SK-N-SH treated with all-trans-retinoic acid at 6 μM for 48 hours (cell line): ENCODE data around the gene DUOX2.
"Not testable (repeated sequence)": the region's sequence is repeated elsewhere in the genome, so short reads cannot be mapped to it uniquely, and the experiment has no call there.

Experiments
- ATAC-seq: fragments of 200-7000 bp; cut with Tn5 transposase; 3 replicates; pipeline ENCODE4 v1.9.1; 2020; ENCODE audit warnings: mild to moderate bottlenecking, moderate library complexity
- BACH2 ChIP-seq: fragments of 250-450 bp; sonication (Bioruptor Pico); IDR thresholded peaks from 2 replicates; pipeline ENCODE4 v1.9.0; 2021; ENCODE audit warnings: mild to moderate bottlenecking, borderline replicate concordance
- CREB5 ChIP-seq: fragments of 250-450 bp; sonication (Bioruptor Pico); IDR thresholded peaks from 2 replicates; pipeline ENCODE4 v1.5.1; 2020; ENCODE audit warnings: low read depth, mild to moderate bottlenecking, moderate library complexity
- CSDC2 ChIP-seq: fragments of 250-450 bp; sonication (Bioruptor Pico); IDR thresholded peaks from 2 replicates; pipeline ENCODE4 v1.5.0; 2020; ENCODE audit warnings: mild to moderate bottlenecking, moderate library complexity
- CSRNP3 ChIP-seq: fragments of 250-450 bp; sonication (Bioruptor Pico); IDR thresholded peaks from 2 replicates; pipeline ENCODE4 v1.5.1; 2021; ENCODE audit warnings: mild to moderate bottlenecking, moderate library complexity
- ESRRG ChIP-seq: fragments of 250-450 bp; sonication (Bioruptor Pico); IDR thresholded peaks from 2 replicates; pipeline ENCODE4 v1.6.1; 2021; ENCODE audit warnings: mild to moderate bottlenecking
- GLIS3 ChIP-seq: fragments of 250-450 bp; sonication (Bioruptor Pico); IDR thresholded peaks from 2 replicates; pipeline ENCODE4 v1.5.0; 2020; ENCODE audit warnings: mild to moderate bottlenecking, moderate library complexity
- ISL1 ChIP-seq: fragments of 250-450 bp; sonication (Bioruptor Pico); IDR thresholded peaks from 2 replicates; pipeline ENCODE4 v2.1.2; 2022; ENCODE audit warnings: mild to moderate bottlenecking, moderate library complexity
- OSR1 ChIP-seq: fragments of 250-450 bp; sonication (Bioruptor Pico); IDR thresholded peaks from 2 replicates; pipeline ENCODE4 v1.8.0; 2022; ENCODE audit warnings: moderate library complexity, mild to moderate bottlenecking, inconsistent platforms
- PATZ1 ChIP-seq: fragments of 250-450 bp; sonication (Bioruptor Pico); IDR thresholded peaks from 2 replicates; pipeline ENCODE4 v1.8.0; 2020; ENCODE audit warnings: mild to moderate bottlenecking, moderate library complexity, borderline replicate concordance
- POU6F1 ChIP-seq: fragments of 250-450 bp; sonication (Bioruptor Pico); IDR thresholded peaks from 2 replicates; pipeline ENCODE4 v1.8.0; 2021; ENCODE audit warnings: low read depth, mild to moderate bottlenecking, moderate library complexity, borderline replicate concordance
- PPARA ChIP-seq: fragments of 250-450 bp; sonication (Bioruptor Pico); IDR thresholded peaks from 2 replicates; pipeline ENCODE4 v1.5.0; 2020; ENCODE audit warnings: mild to moderate bottlenecking, borderline replicate concordance
- RARB ChIP-seq: fragments of 250-450 bp; sonication (Bioruptor Pico); IDR thresholded peaks from 2 replicates; pipeline ENCODE4 v1.8.0; 2021; ENCODE audit warnings: mild to moderate bottlenecking, moderate library complexity
- SNAI2 ChIP-seq: fragments of 250-450 bp; sonication (Bioruptor Pico); IDR thresholded peaks from 2 replicates; pipeline ENCODE4 v1.5.0; 2020; ENCODE audit warnings: mild to moderate bottlenecking, moderate library complexity
- TCF4 ChIP-seq: fragments of 250-450 bp; sonication (Bioruptor Pico); IDR thresholded peaks from 2 replicates; pipeline ENCODE4 v1.8.0; 2021; ENCODE audit warnings: mild to moderate bottlenecking, moderate library complexity, borderline replicate concordance
- TSHZ2 ChIP-seq: fragments of 250-450 bp; sonication (Bioruptor Pico); IDR thresholded peaks from 2 replicates; pipeline ENCODE4 v1.5.0; 2020; ENCODE audit warnings: mild to moderate bottlenecking, moderate library complexity
- ZC3H10 ChIP-seq: fragments of 250-450 bp; sonication (Bioruptor Pico); IDR thresholded peaks from 2 replicates; pipeline ENCODE4 v1.5.1; 2021; ENCODE audit warnings: mild to moderate bottlenecking, moderate library complexity
- ZFP30 ChIP-seq: fragments of 450-650 bp; formaldehyde crosslinking; IDR thresholded peaks from 2 replicates; pipeline ENCODE4 v1.5.0; 2022; ENCODE audit warnings: mild to moderate bottlenecking, moderate library complexity
- ZNF70 ChIP-seq: fragments of 450-650 bp; formaldehyde crosslinking; IDR thresholded peaks from 2 replicates; pipeline ENCODE4 v1.5.0; 2020; ENCODE audit warnings: mild to moderate bottlenecking, moderate library complexity
- ZNF8 ChIP-seq: fragments of 450-650 bp; formaldehyde crosslinking; IDR thresholded peaks from 2 replicates; pipeline ENCODE4 v1.5.0; 2020; ENCODE audit warnings: mild to moderate bottlenecking, moderate library complexity

DUOX2 gene

GRCh38 chr15:45064386-45064785, 49.6 kb downstream of the DUOX2 start:
- TF ChIP-seq CREB5 (CRISPR knock-in tag) (no peak), TSHZ2 (CRISPR knock-in tag) (no peak), PPARA (no peak), PATZ1 (CRISPR knock-in tag) (no peak), OSR1 (CRISPR knock-in tag) (no peak), POU6F1 (no peak), ESRRG (no peak), BACH2 (no peak)
- ATAC-seq = no peak

GRCh38 chr15:45062301-45062700, 51.7 kb downstream of the DUOX2 start:
- ATAC-seq = not testable (repeated sequence)

- not testable (repeated sequence) for ATAC-seq
- peak; percentile 91 for TF ChIP-seq ZNF8 (CRISPR knock-in tag)
Observed at GRCh38 chr15:45058690-45059675, 55.0 kb downstream of the DUOX2 start.

- ATAC-seq = not testable (repeated sequence)
Observed at GRCh38 chr15:45052676-45053075, 61.3 kb downstream of the DUOX2 start.

- no peak for ATAC-seq
- no peak for TF ChIP-seq PPARA
- TF ChIP-seq GLIS3 (CRISPR knock-in tag) = no peak
- no peak for TF ChIP-seq ISL1 (CRISPR knock-in tag)
- TF ChIP-seq ZC3H10 (CRISPR knock-in tag) = no peak
- no peak for TF ChIP-seq SNAI2 (CRISPR knock-in tag)
- TF ChIP-seq CSDC2 (CRISPR knock-in tag) = no peak
- no peak for TF ChIP-seq POU6F1
- TF ChIP-seq TCF4 (CRISPR knock-in tag) = no peak
- no peak for TF ChIP-seq RARB (CRISPR knock-in tag)
- no peak for TF ChIP-seq BACH2
- no peak for TF ChIP-seq ZNF70 (CRISPR knock-in tag)
- no peak for TF ChIP-seq CSRNP3 (CRISPR knock-in tag)
- no peak for TF ChIP-seq ZFP30
Observed at GRCh38 chr15:45050587-45050986, 63.4 kb downstream of the DUOX2 start.
